ENCODE measurements around the gene AFF3. TPM values are rescaled to one million over a fixed set of nuclear protein-coding genes. Genes with fewer than 3 reads are reported as not detected.
A peak's percentile ranks its signal among the peaks of the same experiment; 100 is the strongest.

AFF3 gene
- total and polyA plus RNA-seq, 3 experiments from 2014 or later: 0.48 to 1.3 (median 0.53) TPM

- no peak overlapping the region for H3K27ac ChIP-seq (ENCODE audit: low read depth, low read length)
- no peaks in the 10 kb centered on the region for H3K9me3 ChIP-seq (ENCODE audit: low read length)
- Mint-ChIP-seq H3K27ac (no peak overlapping the region), H3K9me3 (no peaks in the 10 kb centered on the region), H3K4me1 (no peaks in the 10 kb centered on the region), H3K4me3 (no peak overlapping the region), H3K36me3 (no peaks in the 10 kb centered on the region), H3K27me3 (peaks cover 7 to 10% of the 10 kb centered on the region in 2 donors)
- H3K27me3 ChIP-seq (ENCODE audit: insufficient read depth, low read length, poor library complexity, severe bottlenecking): no peaks in the 10 kb centered on the region
- no peak overlapping the region for H3K4me3 ChIP-seq (ENCODE audit: low read length)
- no peaks in the 10 kb centered on the region for H3K36me3 ChIP-seq (ENCODE audit: insufficient read depth, low read length)
- CTCF ChIA-PET: no interaction called here
- POLR2A ChIA-PET: no interaction called here
- DNase-seq: no peak
- no peaks in the 10 kb centered on the region for H3K4me1 ChIP-seq (ENCODE audit: insufficient read depth, low read length)
These were observed 290.6 kb downstream of the AFF3 start for GRCh38 chr2:99851811-99852210.

- POLR2A ChIA-PET: no interaction called here
- no peak overlapping the region for H3K4me3 Mint-ChIP-seq
- H3K27ac ChIP-seq (ENCODE audit: low read depth, low read length): no peak overlapping the region
- CTCF ChIA-PET: no interaction called here
- no peaks in the 10 kb centered on the region for H3K9me3 Mint-ChIP-seq
- H3K27me3 Mint-ChIP-seq: peaks cover 12 to 13% of the 10 kb centered on the region in 2 donors
- no peaks in the 10 kb centered on the region for H3K36me3 Mint-ChIP-seq
- no peak for DNase-seq
- H3K27me3 ChIP-seq (ENCODE audit: insufficient read depth, low read length, poor library complexity, severe bottlenecking): no peaks in the 10 kb centered on the region
- H3K9me3 ChIP-seq (ENCODE audit: low read length): no peaks in the 10 kb centered on the region
- no peaks in the 10 kb centered on the region for H3K4me1 Mint-ChIP-seq
- no peak overlapping the region for H3K4me3 ChIP-seq (ENCODE audit: low read length)
- H3K36me3 ChIP-seq (ENCODE audit: insufficient read depth, low read length): no peaks in the 10 kb centered on the region
- H3K4me1 ChIP-seq (ENCODE audit: insufficient read depth, low read length): no peaks in the 10 kb centered on the region
- no peak overlapping the region for H3K27ac Mint-ChIP-seq
These were observed 291.3 kb downstream of the AFF3 start for GRCh38 chr2:99851089-99851488.

GRCh38 chr2:99850084-99850710 is 292.2 kb downstream of the AFF3 start:
- H3K27ac ChIP-seq (ENCODE audit: low read depth, low read length): no peak overlapping the region
- H3K36me3 Mint-ChIP-seq: no peaks in the 10 kb centered on the region
- no peak overlapping the region for H3K4me3 Mint-ChIP-seq
- H3K4me1 Mint-ChIP-seq: no peaks in the 10 kb centered on the region
- ChIA-PET POLR2A (no interaction called here), CTCF (no interaction called here)
- no peak overlapping the region for H3K4me3 ChIP-seq (ENCODE audit: low read length)
- H3K36me3 ChIP-seq (ENCODE audit: insufficient read depth, low read length): no peaks in the 10 kb centered on the region
- no peaks in the 10 kb centered on the region for H3K27me3 ChIP-seq (ENCODE audit: insufficient read depth, low read length, poor library complexity, severe bottlenecking)
- no peaks in the 10 kb centered on the region for H3K4me1 ChIP-seq (ENCODE audit: insufficient read depth, low read length)
- H3K9me3 Mint-ChIP-seq: no peaks in the 10 kb centered on the region
- no peak overlapping the region for H3K27ac Mint-ChIP-seq
- H3K27me3 Mint-ChIP-seq: peaks cover 12% of the 10 kb centered on the region in 2 donors
- no peaks in the 10 kb centered on the region for H3K9me3 ChIP-seq (ENCODE audit: low read length)
- DNase-seq: no peak

- no peaks in the 10 kb centered on the region for H3K4me1 ChIP-seq (ENCODE audit: insufficient read depth, low read length)
- H3K27me3 ChIP-seq (ENCODE audit: insufficient read depth, low read length, poor library complexity, severe bottlenecking): no peaks in the 10 kb centered on the region
- Mint-ChIP-seq H3K9me3 (no peaks in the 10 kb centered on the region), H3K27me3 (peaks cover 10 to 13% of the 10 kb centered on the region in 2 donors), H3K4me1 (no peaks in the 10 kb centered on the region), H3K4me3 (no peak overlapping the region), H3K36me3 (no peaks in the 10 kb centered on the region), H3K27ac (no peak overlapping the region)
- no peaks in the 10 kb centered on the region for H3K9me3 ChIP-seq (ENCODE audit: low read length)
- no peak for DNase-seq
- POLR2A ChIA-PET: no interaction called here
- H3K36me3 ChIP-seq (ENCODE audit: insufficient read depth, low read length): no peaks in the 10 kb centered on the region
- no peak overlapping the region for H3K27ac ChIP-seq (ENCODE audit: low read depth, low read length)
- CTCF ChIA-PET: no interaction called here
- H3K4me3 ChIP-seq (ENCODE audit: low read length): no peak overlapping the region
These were observed 295.8 kb downstream of the AFF3 start for GRCh38 chr2:99846462-99847107.

- no peaks in the 10 kb centered on the region for H3K27me3 ChIP-seq (ENCODE audit: insufficient read depth, low read length, poor library complexity, severe bottlenecking)
- Mint-ChIP-seq H3K4me1 (no peaks in the 10 kb centered on the region), H3K4me3 (no peak overlapping the region), H3K36me3 (no peaks in the 10 kb centered on the region), H3K9me3 (no peaks in the 10 kb centered on the region), H3K27me3 (peaks cover 13% of the 10 kb centered on the region in 2 donors), H3K27ac (no peak overlapping the region)
- no peak overlapping the region for H3K27ac ChIP-seq (ENCODE audit: low read depth, low read length)
- no peaks in the 10 kb centered on the region for H3K36me3 ChIP-seq (ENCODE audit: insufficient read depth, low read length)
- POLR2A ChIA-PET: no interaction called here
- CTCF ChIA-PET: no interaction called here
- no peaks in the 10 kb centered on the region for H3K4me1 ChIP-seq (ENCODE audit: insufficient read depth, low read length)
- no peak for DNase-seq
- H3K4me3 ChIP-seq (ENCODE audit: low read length): no peak overlapping the region
- H3K9me3 ChIP-seq (ENCODE audit: low read length): no peaks in the 10 kb centered on the region
These were observed 297.1 kb downstream of the AFF3 start for GRCh38 chr2:99845296-99845695.

GRCh38 chr2:99842451-99842850 is 299.9 kb downstream of the AFF3 start:
- peak overlapping the region in 1 of 8 donors; percentile 2 for H3K27ac Mint-ChIP-seq
- H3K4me3 ChIP-seq (ENCODE audit: low read length): no peak overlapping the region
- peaks cover 13% of the 10 kb centered on the region in 2 donors for H3K27me3 Mint-ChIP-seq
- H3K4me3 Mint-ChIP-seq: no peak overlapping the region
- CTCF ChIA-PET: no interaction called here
- H3K36me3 Mint-ChIP-seq: no peaks in the 10 kb centered on the region
- H3K27me3 ChIP-seq (ENCODE audit: insufficient read depth, low read length, poor library complexity, severe bottlenecking): no peaks in the 10 kb centered on the region
- H3K9me3 ChIP-seq (ENCODE audit: low read length): no peaks in the 10 kb centered on the region
- H3K4me1 Mint-ChIP-seq: no peaks in the 10 kb centered on the region
- H3K27ac ChIP-seq (ENCODE audit: low read depth, low read length): no peak overlapping the region
- POLR2A ChIA-PET: no interaction called here
- H3K9me3 Mint-ChIP-seq: no peaks in the 10 kb centered on the region
- no peaks in the 10 kb centered on the region for H3K4me1 ChIP-seq (ENCODE audit: insufficient read depth, low read length)
- H3K36me3 ChIP-seq (ENCODE audit: insufficient read depth, low read length): no peaks in the 10 kb centered on the region
- DNase-seq: no peak

- CTCF ChIA-PET: no interaction called here
These were observed 300.6 kb downstream of the AFF3 start for GRCh38 chr2:99841749-99842148.

GRCh38 chr2:99840831-99841230 is 301.6 kb downstream of the AFF3 start:
- ChIA-PET POLR2A (no interaction called here), CTCF (no interaction called here)
- H3K27me3 ChIP-seq (ENCODE audit: insufficient read depth, low read length, poor library complexity, severe bottlenecking): no peaks in the 10 kb centered on the region
- H3K4me1 ChIP-seq (ENCODE audit: insufficient read depth, low read length): no peaks in the 10 kb centered on the region
- no peak overlapping the region for H3K4me3 ChIP-seq (ENCODE audit: low read length)
- no peaks in the 10 kb centered on the region for H3K36me3 ChIP-seq (ENCODE audit: insufficient read depth, low read length)
- no peaks in the 10 kb centered on the region for H3K36me3 Mint-ChIP-seq
- no peaks in the 10 kb centered on the region for H3K9me3 ChIP-seq (ENCODE audit: low read length)
- H3K27ac Mint-ChIP-seq: no peak overlapping the region
- DNase-seq: no peak
- no peak overlapping the region for H3K27ac ChIP-seq (ENCODE audit: low read depth, low read length)
- H3K4me1 Mint-ChIP-seq: no peaks in the 10 kb centered on the region
- H3K4me3 Mint-ChIP-seq: no peak overlapping the region
- peaks cover 6 to 7% of the 10 kb centered on the region in 2 donors for H3K27me3 Mint-ChIP-seq
- H3K9me3 Mint-ChIP-seq: no peaks in the 10 kb centered on the region

More at GRCh38 chr2:99841749-99842148, 300.6 kb downstream of the AFF3 start:
- Mint-ChIP-seq H3K36me3 (no peaks in the 10 kb centered on the region), H3K27me3 (peaks cover 6 to 12% of the 10 kb centered on the region in 2 donors), H3K27ac (no peak overlapping the region), H3K9me3 (no peaks in the 10 kb centered on the region), H3K4me3 (no peak overlapping the region), H3K4me1 (no peaks in the 10 kb centered on the region)
- POLR2A ChIA-PET: no interaction called here
- no peaks in the 10 kb centered on the region for H3K4me1 ChIP-seq (ENCODE audit: insufficient read depth, low read length)
- no peak overlapping the region for H3K4me3 ChIP-seq (ENCODE audit: low read length)
- no peak overlapping the region for H3K27ac ChIP-seq (ENCODE audit: low read depth, low read length)
- H3K27me3 ChIP-seq (ENCODE audit: insufficient read depth, low read length, poor library complexity, severe bottlenecking): no peaks in the 10 kb centered on the region
- H3K9me3 ChIP-seq (ENCODE audit: low read length): no peaks in the 10 kb centered on the region
- H3K36me3 ChIP-seq (ENCODE audit: insufficient read depth, low read length): no peaks in the 10 kb centered on the region
- DNase-seq: no peak

Data from CD8-positive, alpha-beta memory T cell (primary cell).